DND-41 (cell line): ENCODE data around the gene XRCC3.

Experiments used
- ATAC-seq: fragments of 200-7000 bp; cut with Tn5 transposase; 3 replicates; pipeline ENCODE4 v1.9.1; 2021; ENCODE audit warnings: low read depth; ENCODE audit not compliant: insufficient read depth
- DNase-seq: peaks from one replicate; pipeline ENCODE4 v3.0.0-alpha.2; 2020
- H2AFZ ChIP-seq: 2 replicates; pipeline ENCODE4 v1.6.0; 2012; ENCODE audit warnings: low read depth, low read length
- H3K27ac ChIP-seq: 2 replicates; pipeline ENCODE4 v1.5.1; 2012; ENCODE audit warnings: low read length, inconsistent platforms
- H3K27me3 ChIP-seq: fragments of 200-600 bp; sonication (generic); 2 replicates; pipeline ENCODE4 v1.6.0; 2012; ENCODE audit warnings: low read length, mild to moderate bottlenecking, inconsistent platforms; ENCODE audit not compliant: insufficient read depth, poor library complexity
- H3K36me3 ChIP-seq: 2 replicates; pipeline ENCODE4 v1.5.1; 2012; ENCODE audit warnings: low read length, inconsistent platforms; ENCODE audit not compliant: insufficient read depth
- H3K4me1 ChIP-seq: 2 replicates; pipeline ENCODE4 v1.5.1; 2012; ENCODE audit warnings: mild to moderate bottlenecking, low read length; ENCODE audit not compliant: insufficient read depth
- H3K4me2 ChIP-seq: 2 replicates; pipeline ENCODE4 v1.6.0; 2012; ENCODE audit warnings: mild to moderate bottlenecking, moderate library complexity, low read length, inconsistent platforms; ENCODE audit not compliant: insufficient read depth
- H3K4me3 ChIP-seq, 2 experiments: fragments of 200-600 bp in 1 of 2; shearing (Covaris generic) in 1 of 2; 2 replicates each; pipeline ENCODE4 v1.5.1; 2012 to 2016; ENCODE audit warnings: inconsistent platforms in 2 of 2, low read length in 2 of 2, mild to moderate bottlenecking in 2 of 2, low read depth in 1 of 2, moderate library complexity in 1 of 2
- H3K79me2 ChIP-seq: 2 replicates; pipeline ENCODE4 v1.6.0; 2012; ENCODE audit warnings: low read length, inconsistent platforms; ENCODE audit not compliant: insufficient read depth
- H3K9ac ChIP-seq: 2 replicates; pipeline ENCODE4 v1.6.0; 2012; ENCODE audit warnings: low read depth, mild to moderate bottlenecking, inconsistent platforms, low read length, moderate library complexity
- H3K9me3 ChIP-seq: 2 replicates; pipeline ENCODE4 v1.5.1; 2012; ENCODE audit warnings: low read length, moderate library complexity, mild to moderate bottlenecking, inconsistent platforms; ENCODE audit not compliant: insufficient read depth, severe bottlenecking
- H4K20me1 ChIP-seq: 2 replicates; pipeline ENCODE4 v1.6.0; 2012; ENCODE audit warnings: low read length; ENCODE audit not compliant: insufficient read depth
- CTCF ChIP-seq: IDR thresholded peaks from 2 replicates; pipeline ENCODE4 v1.5.1; 2012; ENCODE audit warnings: borderline replicate concordance, low read length, moderate library complexity, mild to moderate bottlenecking; ENCODE audit not compliant: poor library complexity, severe bottlenecking; ENCODE audit errors: extremely low read depth
- EZH2 ChIP-seq: IDR thresholded peaks from 3 replicates; pipeline ENCODE4 v1.6.1; 2012; ENCODE audit warnings: borderline replicate concordance, low read depth, mild to moderate bottlenecking, moderate library complexity, low read length, inconsistent platforms; ENCODE audit not compliant: severe bottlenecking

Gene XRCC3

GRCh38 chr14:103699901-103700752 is 15.1 kb downstream of the XRCC3 start:
- peaks cover 91% of the 10 kb centered on the region for H3K36me3 ChIP-seq
- H3K27me3 ChIP-seq = no peaks in the 10 kb centered on the region
- H3K79me2 ChIP-seq = peaks cover 18% of the 10 kb centered on the region; the same call in 1 of the 2 replicates
- no peaks in the 10 kb centered on the region for H3K4me1 ChIP-seq
- H3K27ac ChIP-seq = no peak overlapping the region
- H3K4me2 ChIP-seq = no peak overlapping the region
- peaks cover 79% of the 10 kb centered on the region for H4K20me1 ChIP-seq
- H3K9me3 ChIP-seq = no peaks in the 10 kb centered on the region
- DNase-seq = no peak
- TF ChIP-seq EZH2 (no peak), CTCF (no peak)
- H3K4me3 ChIP-seq = no peak overlapping the region
- no peak overlapping the region for H3K9ac ChIP-seq
- no peak overlapping the region for H2AFZ ChIP-seq
- ATAC-seq = no peak

GRCh38 chr14:103699261-103699661 is 16.0 kb downstream of the XRCC3 start:
- DNase-seq = no peak
- Histone ChIP-seq H3K36me3 (peaks cover 91% of the 10 kb centered on the region), H3K27me3 (no peaks in the 10 kb centered on the region), H3K4me1 (no peaks in the 10 kb centered on the region), H3K4me2 (no peak overlapping the region), H3K4me3 (no peak overlapping the region), H3K27ac (no peak overlapping the region), H3K9me3 (no peaks in the 10 kb centered on the region), H2AFZ (no peak overlapping the region), H3K9ac (no peak overlapping the region), H4K20me1 (peaks cover 73% of the 10 kb centered on the region), H3K79me2 (peaks cover 20% of the 10 kb centered on the region; the same call in 1 of the 2 replicates)
- peak; percentile 2; the same call in 1 of the 3 replicates for ATAC-seq
- TF ChIP-seq EZH2 = no peak
- TF ChIP-seq CTCF = no peak

GRCh38 chr14:103698380-103699260 is 16.6 kb downstream of the XRCC3 start:
- TF ChIP-seq CTCF = no peak
- TF ChIP-seq EZH2 = no peak
- H4K20me1 ChIP-seq = peaks cover 73% of the 10 kb centered on the region
- H3K27me3 ChIP-seq = no peaks in the 10 kb centered on the region
- peaks cover 92% of the 10 kb centered on the region for H3K36me3 ChIP-seq
- no peak for DNase-seq
- ATAC-seq = peak; percentile 29; the same call in 2 of the 3 replicates
- no peak overlapping the region for H3K4me2 ChIP-seq
- H3K9ac ChIP-seq = no peak overlapping the region
- H2AFZ ChIP-seq = no peak overlapping the region
- peaks cover 20% of the 10 kb centered on the region; the same call in 1 of the 2 replicates for H3K79me2 ChIP-seq
- no peaks in the 10 kb centered on the region for H3K4me1 ChIP-seq
- no peak overlapping the region for H3K27ac ChIP-seq
- H3K4me3 ChIP-seq = no peak overlapping the region
- no peaks in the 10 kb centered on the region for H3K9me3 ChIP-seq
